Hepatocyte (in vitro differentiated cells): ENCODE measurements around the gene RNLS.

Experiments
- CTCF ChIP-seq: fragments of 200-600 bp; sonication (generic); IDR thresholded peaks from 2 replicates; pipeline ENCODE4 v1.5.1; 2016; ENCODE audit warnings: antibody characterized with exemption, mild to moderate bottlenecking; ENCODE audit not compliant: poor library complexity
- EZH2 ChIP-seq: fragments of 200-600 bp; sonication (generic); IDR thresholded peaks from 2 replicates; pipeline ENCODE4 v1.6.1; 2016; ENCODE audit warnings: antibody characterized with exemption, mild to moderate bottlenecking, borderline replicate concordance

- TF ChIP-seq EZH2 (no peak), CTCF (no peak)
Observed at GRCh38 chr10:88372051-88372715, 210.9 kb downstream of the RNLS start.
